Retinal pigment epithelial cell (primary cell): ENCODE data around the gene TIFAB.
A peak's percentile ranks its signal among the peaks of the same experiment; 100 is the strongest.

Source experiments
- DNase-seq: peaks from one replicate; pipeline ENCODE4 v3.0.0-alpha.2; 2010; ENCODE audit warnings: low read depth
- H3K4me3 ChIP-seq: 2 replicates; pipeline ENCODE4 v1.5.1; 2011; ENCODE audit warnings: mild to moderate bottlenecking, low read length, control low read depth, moderate library complexity
- TF ChIP-seq, protein P1 (sequence below): conservative IDR thresholded peaks from 2 replicates; pipeline ENCODE4 v1.5.1; 2011; ENCODE audit warnings: low read depth, low read length, control low read depth, inconsistent platforms

TIFAB gene

DNA sequence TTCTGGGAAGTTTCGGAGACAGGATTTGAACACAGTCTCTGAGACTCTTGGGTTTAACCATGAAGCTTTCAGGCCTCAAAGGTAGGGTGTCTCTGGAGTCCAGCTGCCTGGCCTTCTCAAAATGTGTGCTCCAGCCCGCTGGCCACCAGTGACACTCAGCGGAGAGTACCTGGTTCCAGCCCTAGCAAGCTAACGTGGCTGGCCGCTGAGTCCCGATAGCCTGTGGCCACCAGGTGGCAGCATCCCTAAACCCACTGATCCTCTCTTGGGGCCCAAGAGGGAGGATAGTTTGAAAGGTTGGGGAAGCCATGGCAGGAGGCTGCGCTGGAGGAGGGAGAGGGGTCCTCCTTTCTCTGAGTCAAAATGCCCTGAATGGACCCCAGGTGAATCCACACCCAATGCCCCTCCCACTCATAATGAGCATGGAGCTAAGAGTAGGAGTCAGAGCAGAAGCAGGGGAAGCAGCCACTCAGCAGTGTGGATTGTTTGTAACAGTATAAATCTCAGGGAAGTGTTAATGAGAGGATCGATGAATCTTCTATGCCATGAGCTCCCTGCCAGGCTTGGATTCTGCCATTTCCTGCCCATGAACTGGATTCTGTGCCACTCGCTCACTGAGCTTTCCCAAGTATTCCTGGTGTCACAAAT lies 5.4 kb upstream of the TIFAB start:
- no peak for DNase-seq
- TF ChIP-seq, protein P1, sequence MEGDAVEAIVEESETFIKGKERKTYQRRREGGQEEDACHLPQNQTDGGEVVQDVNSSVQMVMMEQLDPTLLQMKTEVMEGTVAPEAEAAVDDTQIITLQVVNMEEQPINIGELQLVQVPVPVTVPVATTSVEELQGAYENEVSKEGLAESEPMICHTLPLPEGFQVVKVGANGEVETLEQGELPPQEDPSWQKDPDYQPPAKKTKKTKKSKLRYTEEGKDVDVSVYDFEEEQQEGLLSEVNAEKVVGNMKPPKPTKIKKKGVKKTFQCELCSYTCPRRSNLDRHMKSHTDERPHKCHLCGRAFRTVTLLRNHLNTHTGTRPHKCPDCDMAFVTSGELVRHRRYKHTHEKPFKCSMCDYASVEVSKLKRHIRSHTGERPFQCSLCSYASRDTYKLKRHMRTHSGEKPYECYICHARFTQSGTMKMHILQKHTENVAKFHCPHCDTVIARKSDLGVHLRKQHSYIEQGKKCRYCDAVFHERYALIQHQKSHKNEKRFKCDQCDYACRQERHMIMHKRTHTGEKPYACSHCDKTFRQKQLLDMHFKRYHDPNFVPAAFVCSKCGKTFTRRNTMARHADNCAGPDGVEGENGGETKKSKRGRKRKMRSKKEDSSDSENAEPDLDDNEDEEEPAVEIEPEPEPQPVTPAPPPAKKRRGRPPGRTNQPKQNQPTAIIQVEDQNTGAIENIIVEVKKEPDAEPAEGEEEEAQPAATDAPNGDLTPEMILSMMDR, result peak; percentile 91
- no peak overlapping the region for H3K4me3 ChIP-seq

DNA sequence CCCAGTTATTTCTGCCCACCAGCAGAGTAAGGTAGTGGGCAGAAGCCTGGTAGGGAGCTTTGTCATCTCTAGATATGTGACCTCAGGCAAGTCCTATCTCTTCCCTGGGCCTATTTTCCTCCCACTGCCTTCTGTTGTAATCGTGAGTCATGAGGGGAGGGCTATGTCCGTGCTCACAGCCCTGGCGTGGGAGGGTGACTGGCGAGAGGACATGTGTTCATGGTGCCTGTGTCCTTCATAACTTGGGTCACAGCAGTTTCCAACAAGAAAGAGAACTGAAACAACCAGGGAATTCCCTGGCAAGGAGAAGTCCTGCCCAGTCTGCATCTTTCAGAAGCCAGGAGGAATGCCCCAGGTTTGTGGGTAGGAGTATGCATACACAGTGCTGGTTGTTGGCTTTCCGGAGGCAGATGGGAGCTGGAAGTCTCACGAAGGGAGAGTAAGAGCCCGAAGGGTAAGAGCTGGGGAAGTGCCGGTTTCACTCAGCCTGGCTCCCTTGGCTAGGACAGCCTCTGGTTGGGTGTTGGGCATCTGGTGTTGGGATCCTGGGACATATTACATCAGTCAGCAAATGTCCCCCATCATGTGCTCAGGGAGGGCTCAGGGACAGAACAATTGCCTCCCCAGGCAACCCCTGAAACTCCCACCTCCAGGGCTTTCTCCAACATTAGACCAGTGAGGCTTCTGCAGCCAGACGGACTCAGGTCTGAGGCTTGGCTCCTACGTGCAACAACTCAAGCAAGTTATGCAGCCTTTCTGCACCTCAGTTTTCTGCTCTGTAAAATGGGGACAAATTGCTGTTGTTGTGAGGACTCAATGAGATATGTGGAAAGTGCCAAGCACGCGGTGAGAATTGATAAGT lies 4.3 kb upstream of the TIFAB start:
- TF ChIP-seq, protein P1, result no peak
- no peak for DNase-seq
- H3K4me3 ChIP-seq, result no peak overlapping the region

DNA sequence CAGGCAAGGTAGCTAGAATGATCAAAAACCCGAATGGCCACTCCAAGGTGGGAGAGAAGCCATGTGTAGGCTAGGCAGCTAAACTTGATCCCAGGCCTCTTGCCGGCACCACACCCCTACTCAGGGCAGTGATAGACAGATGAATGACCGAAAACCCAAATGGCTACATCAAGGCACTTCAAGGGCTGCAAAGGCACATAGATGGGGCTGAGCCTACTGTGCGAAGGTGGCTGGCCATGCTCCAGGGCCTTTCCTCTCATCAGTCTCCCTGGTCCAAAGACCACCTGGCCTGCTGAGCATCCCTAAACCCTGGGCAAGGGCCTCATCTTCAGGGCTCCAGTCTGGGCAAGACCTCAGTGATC lies 3.7 kb upstream of the TIFAB start:
- no peak overlapping the region for H3K4me3 ChIP-seq

DNA sequence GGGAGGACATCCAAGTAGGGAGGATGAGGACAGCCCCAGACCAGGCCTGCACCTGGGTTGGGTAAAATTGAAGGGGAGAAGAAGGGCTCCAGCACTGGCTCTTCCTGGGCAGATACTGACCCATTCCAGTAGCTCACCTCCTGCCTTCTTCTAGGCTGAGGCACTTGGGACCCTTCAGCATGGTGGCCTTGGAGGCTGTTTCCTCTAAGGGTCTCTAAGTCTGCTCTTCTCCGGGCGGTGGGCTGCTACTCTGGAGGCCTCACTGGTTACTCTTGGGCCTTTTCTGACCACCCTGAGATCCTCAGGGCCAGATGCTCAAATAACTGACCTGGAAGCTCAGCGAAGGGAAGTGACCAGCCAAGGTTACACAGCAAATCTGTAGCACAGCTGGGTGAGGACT lies 2.8 kb upstream of the TIFAB start:
- TF ChIP-seq, protein P1, result no peak
- no peak for DNase-seq
- H3K4me3 ChIP-seq, result no peak overlapping the region

More for the DNA sequence above, 3.7 kb upstream of the TIFAB start:
- no peak for DNase-seq
- TF ChIP-seq, protein P1, result no peak

DNA sequence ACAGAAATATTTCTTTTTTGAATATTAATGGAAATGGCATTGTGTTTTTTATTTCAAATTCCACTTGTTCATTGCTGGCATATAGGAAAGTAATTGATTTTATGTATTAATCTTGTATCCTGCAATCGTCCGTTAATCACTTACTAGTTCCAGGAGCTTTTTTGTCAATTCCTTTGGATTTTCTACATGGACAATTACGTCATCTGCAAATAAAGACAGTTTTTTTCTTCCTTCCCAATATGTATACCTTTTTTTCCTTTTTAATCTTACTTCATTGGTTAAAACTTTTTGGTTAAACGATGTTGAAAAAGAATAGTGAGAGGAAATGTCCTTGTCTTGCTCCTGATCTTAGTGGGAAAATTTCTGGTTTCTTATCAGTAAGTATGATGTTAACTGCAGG lies 1.5 kb upstream of the TIFAB start:
- TF ChIP-seq, protein P1, result no peak
- no peak for DNase-seq
- no peak overlapping the region for H3K4me3 ChIP-seq

DNA sequence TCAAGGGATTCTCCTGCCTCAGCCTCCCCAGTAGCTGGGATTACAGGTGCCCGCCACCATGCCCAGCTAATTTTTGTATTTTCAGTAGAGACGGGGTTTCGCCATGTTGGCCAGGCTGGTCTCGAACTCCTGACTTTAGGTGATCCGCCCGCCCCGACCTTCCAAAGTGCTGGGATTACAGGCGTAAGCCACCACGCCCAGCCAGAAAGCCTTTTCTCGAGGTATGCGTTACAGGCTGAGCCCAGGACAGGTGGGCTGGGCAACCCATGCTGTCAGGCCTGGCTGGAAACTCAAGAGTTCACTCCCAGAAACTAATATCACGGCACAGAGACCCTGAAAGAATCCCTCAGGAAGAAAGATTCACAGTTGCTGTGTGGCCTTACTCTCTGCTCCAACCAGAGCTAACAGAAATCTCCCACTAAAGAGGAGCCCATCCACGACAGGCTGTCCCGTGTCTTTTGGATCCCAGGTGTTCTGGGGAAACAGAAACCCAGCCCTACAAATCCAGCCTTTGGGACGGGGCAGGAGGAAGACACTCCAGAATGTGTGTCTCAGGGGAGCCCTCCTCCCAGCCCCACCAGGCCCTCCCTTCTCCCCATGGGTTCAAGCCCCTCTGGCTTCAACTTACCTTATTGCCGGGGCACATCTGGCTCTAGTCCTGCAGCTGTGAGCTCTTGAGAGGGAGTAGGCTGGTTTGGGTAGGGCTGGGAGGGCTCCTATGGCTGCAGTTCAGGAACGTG lies 400 bp downstream of the TIFAB start:
- no peak overlapping the region for H3K4me3 ChIP-seq
- DNase-seq, result no peak
- TF ChIP-seq, protein P1, result no peak
